Prostate gland (tissue), 2 donors: ENCODE data around the gene PCDHGB3. TPM values are rescaled to one million over a fixed set of nuclear protein-coding genes. Genes with fewer than 3 reads are reported as not detected.
A peak's percentile ranks its signal among the peaks of the same experiment; 100 is the strongest.

Experiments used
- DNase-seq: peaks from one replicate; pipeline ENCODE4 v3.0.0-alpha.2; 2019; ENCODE audit warnings: low spot score
- H3K27ac ChIP-seq, 2 donors: fragments of 200-600 bp; sonication (generic); 2 replicates each; pipeline ENCODE4 v1.5.1; 2017 to 2019
- H3K27me3 ChIP-seq: fragments of 200-600 bp; sonication (generic); replicated peaks from 2 replicates; pipeline ENCODE4 v1.5.1; 2019; ENCODE audit not compliant: insufficient read depth
- H3K36me3 ChIP-seq, 2 donors: fragments of 200-600 bp; sonication (generic); 1 replicate in 1 of 2; 2 replicates in 1 of 2; pipeline versions ENCODE4 v1.5.1 to v1.8.1; 2017 to 2019
- H3K4me1 ChIP-seq: fragments of 200-600 bp; sonication (generic); replicated peaks from 2 replicates; pipeline ENCODE4 v1.5.1; 2019
- H3K4me3 ChIP-seq, 2 donors: fragments of 200-600 bp; sonication (generic); 2 replicates each; pipeline ENCODE4 v1.5.1; 2017 to 2019
- H3K9me3 ChIP-seq: fragments of 200-600 bp; sonication (generic); 2 replicates; pipeline ENCODE4 v1.5.1; 2017
- CTCF ChIP-seq, 4 experiments: fragments of 200-600 bp in 2 of 4; fragments of 450-650 bp in 2 of 4; sonication (generic) in 2 of 4; IDR thresholded peaks; 1 replicate in 3 of 4; 2 replicates in 1 of 4; pipeline ENCODE4 v1.5.1; 2016 to 2019; ENCODE audit warnings: antibody characterized with exemption in 4 of 4, mild to moderate bottlenecking in 2 of 4, moderate library complexity in 2 of 4
- POLR2A ChIP-seq: fragments of 450-650 bp; IDR thresholded peaks from one replicate; pipeline ENCODE4 v1.6.1; 2016; ENCODE audit warnings: antibody characterized with exemption, mild to moderate bottlenecking
- POLR2AphosphoS5 ChIP-seq: sonication (generic); formaldehyde crosslinking; IDR thresholded peaks from one replicate; pipeline ENCODE4 v1.6.1; 2017; ENCODE audit warnings: antibody characterized with exemption
- whole genome bisulfite sequencing: methylation state at CpG from one replicate; pipeline ENCODE4 v1.1.5; 2018; 5-methylcytosine and 5-hydroxymethylcytosine counted together
- intact Hi-C: fragments of 100-400 bp; cut with DNase I; formaldehyde crosslinking; loops from one replicate; pipeline ENCODE4 v1.14.2; 2022
- total RNA-seq, 2 donors: library from RNA; depleted of rRNA; stranded (reverse); fragments of >200 nt; gene quantifications; one replicate each; pipeline ENCODE4 v1.1.0, GENCODE V29; 2016

Gene PCDHGB3
- 1 to 10 TPM; 3.1 to 7.7 TPM for total RNA-seq

GRCh38 chr5:141369994-141370848 is at the start of gene PCDHGB3:
TSS of gene PCDHGB3 (plus strand) at chr5:141370242. CDS start at chr5:141370395, 153 bp downstream.
- 17% methylated on average over 32 of the region's 32 CpGs for WGBS
- Histone ChIP-seq H3K36me3 (no peaks in the 10 kb centered on the region), H3K27ac (no peak within 1 kb of the TSS), H3K27me3 (peaks cover 8% of the 10 kb centered on the region), H3K4me3 (no peak within 1 kb of the TSS), H3K4me1 (no peaks in the 10 kb centered on the region), H3K9me3 (no peaks in the 10 kb centered on the region)
- no peak for DNase-seq
- TF ChIP-seq CTCF (IDR thresholded peaks at IDR 0.05), result peak in 1 of 4 experiments; percentile 21
- no peak for TF ChIP-seq POLR2AphosphoS5
- intact Hi-C loops, result no loop called here

DNA sequence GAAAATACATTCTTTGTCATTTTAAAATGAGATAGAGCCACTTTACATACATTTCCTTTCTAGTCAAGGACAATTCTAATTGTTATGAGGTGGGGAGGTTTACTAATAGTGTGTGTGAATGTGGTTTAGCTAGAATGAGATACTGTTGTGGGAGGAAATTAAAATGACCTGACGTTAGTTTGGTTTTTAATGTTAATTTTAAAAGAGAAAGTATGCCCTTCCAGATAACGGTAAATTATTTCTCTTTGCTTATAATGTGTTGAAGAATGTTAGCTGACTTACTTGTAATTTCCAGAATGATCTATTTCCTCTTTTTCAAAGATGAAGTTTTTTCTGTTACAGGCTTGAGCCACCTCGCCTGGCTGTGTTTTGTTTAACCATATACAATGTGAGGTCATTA is 47.8 kb upstream of the PCDHGB3 start:
- H3K27me3 ChIP-seq, result no peaks in the 10 kb centered on the region
- H3K9me3 ChIP-seq, result peaks cover 12% of the 10 kb centered on the region
- no peak overlapping the region for H3K27ac ChIP-seq
- TF ChIP-seq POLR2A (no peak), POLR2AphosphoS5 (no peak), CTCF (IDR thresholded peaks at IDR 0.05) (no peak)
- WGBS, result 92% methylated on average over 3 of the region's 3 CpGs
- H3K4me1 ChIP-seq, result no peaks in the 10 kb centered on the region
- no peak overlapping the region for H3K4me3 ChIP-seq
- intact Hi-C loops, result loop anchor here (5.0 kb wide), 1 partner anchor 240 kb away; no protein-coding TSS in a partner anchor
- no peaks in the 10 kb centered on the region for H3K36me3 ChIP-seq
- no peak for DNase-seq

- no peak for DNase-seq
- Histone ChIP-seq H3K4me3 (peak overlapping the region; percentile 11 to 12), H3K27me3 (no peaks in the 10 kb centered on the region), H3K4me1 (no peaks in the 10 kb centered on the region), H3K27ac (no peak overlapping the region), H3K36me3 (no peaks in the 10 kb centered on the region), H3K9me3 (no peaks in the 10 kb centered on the region)
- intact Hi-C loops, result no loop called here
- WGBS, result 12% methylated on average over 27 of the region's 27 CpGs
- TF ChIP-seq CTCF (IDR thresholded peaks at IDR 0.05) (peak in 1 of 4 experiments; percentile 35), POLR2AphosphoS5 (no peak)
Observed at GRCh38 chr5:141326088-141326854, 43.8 kb upstream of the PCDHGB3 start.

DNA sequence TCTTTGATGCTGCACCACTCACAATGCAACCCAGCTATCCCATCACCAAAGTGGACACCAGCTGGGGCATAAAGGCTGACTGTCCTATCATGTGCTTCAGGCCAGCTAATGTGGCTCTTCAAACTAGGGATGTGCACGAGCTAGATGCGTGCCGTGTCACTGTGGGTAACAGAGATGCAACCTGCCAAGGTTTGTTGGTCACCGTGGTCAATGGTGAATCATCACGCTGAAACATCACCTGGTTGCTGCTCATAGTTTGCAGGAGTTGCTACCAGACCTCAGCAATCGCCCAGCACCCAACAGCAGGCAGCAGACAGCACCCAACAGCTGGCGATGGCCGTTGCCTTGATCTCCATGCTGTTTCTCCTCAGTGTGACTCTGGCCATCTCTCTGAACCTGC is 41.8 kb upstream of the PCDHGB3 start:
- intact Hi-C loops, result no loop called here
- no peak for TF ChIP-seq POLR2AphosphoS5
- no peak for TF ChIP-seq POLR2A
- TF ChIP-seq CTCF (IDR thresholded peaks at IDR 0.05), result no peak
- WGBS, result 79% methylated on average over 8 of the region's 8 CpGs
- Histone ChIP-seq H3K4me1 (no peaks in the 10 kb centered on the region), H3K27ac (no peak overlapping the region), H3K9me3 (no peaks in the 10 kb centered on the region), H3K27me3 (peaks cover 5% of the 10 kb centered on the region), H3K36me3 (no peaks in the 10 kb centered on the region), H3K4me3 (no peak overlapping the region)
- DNase-seq, result no peak
